Measurements from ENCODE around the gene OTUD5.

The OTUD5 gene

DNA sequence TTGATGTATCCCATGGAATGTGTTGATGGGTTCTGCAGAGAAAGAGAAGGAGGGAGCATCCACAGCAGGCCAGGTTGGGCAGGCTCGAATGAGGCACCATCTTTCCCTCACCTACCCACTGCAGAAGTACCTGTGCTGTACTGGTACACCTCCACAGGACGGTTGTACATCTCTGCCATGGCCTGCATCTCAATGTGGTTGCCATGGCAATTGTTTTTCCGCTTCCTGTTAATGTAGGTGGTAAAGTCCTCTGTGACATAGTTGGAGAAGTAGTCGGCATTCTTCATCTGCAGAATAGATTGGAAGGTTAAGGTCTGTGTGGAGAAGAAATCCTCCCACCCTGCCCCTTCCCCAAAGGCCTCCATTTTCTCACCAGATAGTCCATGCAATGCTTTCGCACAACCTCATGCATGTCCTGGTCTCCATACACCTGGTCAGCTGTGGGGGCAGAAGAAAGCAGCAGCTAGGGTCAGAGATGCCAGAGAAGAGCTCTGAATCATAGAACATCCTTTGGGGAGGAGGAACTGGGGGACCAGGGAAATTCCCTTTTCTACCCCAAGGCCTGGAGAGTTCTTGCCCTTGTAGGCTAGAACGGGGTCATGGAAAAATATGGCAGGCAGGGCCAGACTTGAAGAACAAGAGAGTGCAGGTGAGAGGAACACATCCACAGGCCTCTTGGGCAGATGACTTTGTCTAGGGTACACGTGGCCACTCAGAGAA, 22.7 kb downstream of the OTUD5 start:
- DNase-seq = no peak
- H3K4me1 Mint-ChIP-seq = peaks cover 22% of the 10 kb centered on the region
- TF ChIP-seq, protein P1, sequence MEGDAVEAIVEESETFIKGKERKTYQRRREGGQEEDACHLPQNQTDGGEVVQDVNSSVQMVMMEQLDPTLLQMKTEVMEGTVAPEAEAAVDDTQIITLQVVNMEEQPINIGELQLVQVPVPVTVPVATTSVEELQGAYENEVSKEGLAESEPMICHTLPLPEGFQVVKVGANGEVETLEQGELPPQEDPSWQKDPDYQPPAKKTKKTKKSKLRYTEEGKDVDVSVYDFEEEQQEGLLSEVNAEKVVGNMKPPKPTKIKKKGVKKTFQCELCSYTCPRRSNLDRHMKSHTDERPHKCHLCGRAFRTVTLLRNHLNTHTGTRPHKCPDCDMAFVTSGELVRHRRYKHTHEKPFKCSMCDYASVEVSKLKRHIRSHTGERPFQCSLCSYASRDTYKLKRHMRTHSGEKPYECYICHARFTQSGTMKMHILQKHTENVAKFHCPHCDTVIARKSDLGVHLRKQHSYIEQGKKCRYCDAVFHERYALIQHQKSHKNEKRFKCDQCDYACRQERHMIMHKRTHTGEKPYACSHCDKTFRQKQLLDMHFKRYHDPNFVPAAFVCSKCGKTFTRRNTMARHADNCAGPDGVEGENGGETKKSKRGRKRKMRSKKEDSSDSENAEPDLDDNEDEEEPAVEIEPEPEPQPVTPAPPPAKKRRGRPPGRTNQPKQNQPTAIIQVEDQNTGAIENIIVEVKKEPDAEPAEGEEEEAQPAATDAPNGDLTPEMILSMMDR (IDR thresholded peaks at IDR 0.05) = no peak

DNA sequence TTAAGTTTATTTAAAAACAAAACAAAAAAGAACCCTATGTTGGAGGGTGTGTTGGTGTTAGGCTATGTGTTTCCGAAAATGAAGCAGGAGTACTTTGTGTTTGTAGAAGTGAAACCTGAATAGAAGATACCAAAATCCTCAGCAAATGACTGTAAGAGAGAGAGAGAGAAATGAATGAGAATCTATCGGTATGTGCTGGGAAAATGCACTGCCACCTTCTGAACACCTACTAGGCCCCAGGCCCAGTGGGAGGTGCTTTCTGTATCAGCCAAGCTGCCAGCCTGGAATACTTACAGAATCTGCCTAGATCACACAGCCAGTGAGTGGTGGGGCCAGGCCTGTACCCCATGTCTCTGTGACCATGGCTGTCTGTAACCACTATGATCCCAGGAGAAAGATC, 23.6 kb downstream of the OTUD5 start:
- no peak overlapping the region for H3K4me3 Mint-ChIP-seq
- H3K27me3 Mint-ChIP-seq (ENCODE audit: low read depth, poor library complexity) = no peaks in the 10 kb centered on the region
- no peak overlapping the region for H3K27ac Mint-ChIP-seq
- H3K36me3 Mint-ChIP-seq (ENCODE audit: low read depth) = peaks cover 55% of the 10 kb centered on the region
- DNase-seq = no peak
- TF ChIP-seq, protein P1 (IDR thresholded peaks at IDR 0.05) = no peak
- H3K4me1 Mint-ChIP-seq = peaks cover 15% of the 10 kb centered on the region
- peaks cover 30% of the 10 kb centered on the region for H3K9me3 Mint-ChIP-seq

More for the DNA sequence above, 22.7 kb downstream of the OTUD5 start:
- H3K4me3 Mint-ChIP-seq = no peak overlapping the region
- peaks cover 38% of the 10 kb centered on the region for H3K9me3 Mint-ChIP-seq
- H3K36me3 Mint-ChIP-seq (ENCODE audit: low read depth) = peaks cover 62% of the 10 kb centered on the region
- H3K27me3 Mint-ChIP-seq (ENCODE audit: low read depth, poor library complexity) = no peaks in the 10 kb centered on the region
- H3K27ac Mint-ChIP-seq = no peak overlapping the region

DNA sequence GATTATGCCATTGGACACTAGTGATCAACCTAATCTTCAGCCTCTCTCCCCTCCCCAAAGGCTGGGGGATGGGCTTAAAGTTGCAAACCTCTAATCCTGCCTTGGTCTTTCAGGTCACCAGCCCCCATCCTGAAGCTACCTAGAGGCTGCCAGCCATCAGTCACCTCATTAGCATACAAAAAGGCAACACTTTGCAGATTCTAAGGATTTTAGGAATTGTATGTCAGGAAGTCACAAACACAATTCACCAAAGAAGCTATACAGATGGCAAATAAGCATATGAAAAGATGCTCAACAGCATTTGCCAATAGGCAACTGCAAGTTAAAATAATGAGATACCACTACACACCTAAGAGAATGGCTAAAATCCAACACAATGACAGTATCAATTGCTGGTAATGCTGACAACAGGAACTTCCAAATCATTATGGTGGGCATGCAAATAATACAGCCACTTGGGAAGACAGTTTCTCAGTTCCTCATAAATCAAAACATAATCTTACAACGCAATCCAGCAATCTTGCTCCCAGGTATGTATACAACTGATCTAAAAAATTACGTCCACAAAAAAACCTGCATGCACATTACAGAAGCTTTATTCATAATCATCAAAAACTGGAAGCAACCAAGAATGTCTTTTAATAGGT, 29.5 kb downstream of the OTUD5 start:
- no peak overlapping the region for H3K27ac Mint-ChIP-seq
- peaks cover 55% of the 10 kb centered on the region for H3K36me3 Mint-ChIP-seq (ENCODE audit: low read depth)
- no peak overlapping the region for H3K4me3 Mint-ChIP-seq
- H3K9me3 Mint-ChIP-seq = peaks cover 34% of the 10 kb centered on the region
- TF ChIP-seq, protein P1 (IDR thresholded peaks at IDR 0.05) = no peak
- no peaks in the 10 kb centered on the region for H3K27me3 Mint-ChIP-seq (ENCODE audit: low read depth, poor library complexity)
- no peak for DNase-seq
- H3K4me1 Mint-ChIP-seq = peaks cover 7% of the 10 kb centered on the region

DNA sequence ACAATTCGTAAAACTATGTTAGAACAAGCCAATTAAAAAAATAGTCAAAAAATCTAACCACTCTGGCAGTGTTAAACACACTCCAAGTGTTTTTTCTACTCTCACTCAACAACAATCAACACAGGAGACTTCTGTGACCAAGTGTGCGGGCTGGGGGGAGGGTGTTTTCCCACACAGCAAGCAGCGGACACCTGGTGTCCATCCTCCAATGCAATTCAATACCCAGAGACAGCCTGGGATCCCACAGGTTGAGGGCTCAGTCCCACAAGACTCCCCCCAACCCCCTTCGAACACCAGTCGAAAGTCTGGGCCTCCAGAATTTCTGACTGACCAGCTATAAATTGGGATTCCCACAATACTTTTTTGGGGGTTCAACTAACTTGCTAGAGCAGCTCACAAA, 30.3 kb downstream of the OTUD5 start:
- TF ChIP-seq, protein P1 (IDR thresholded peaks at IDR 0.05) = no peak
- no peak for DNase-seq
- Mint-ChIP-seq H3K36me3 (ENCODE audit: low read depth) (peaks cover 52% of the 10 kb centered on the region), H3K27ac (no peak overlapping the region), H3K4me1 (peaks cover 7% of the 10 kb centered on the region), H3K4me3 (no peak overlapping the region), H3K9me3 (peaks cover 33% of the 10 kb centered on the region), H3K27me3 (ENCODE audit: low read depth, poor library complexity) (no peaks in the 10 kb centered on the region)

DNA sequence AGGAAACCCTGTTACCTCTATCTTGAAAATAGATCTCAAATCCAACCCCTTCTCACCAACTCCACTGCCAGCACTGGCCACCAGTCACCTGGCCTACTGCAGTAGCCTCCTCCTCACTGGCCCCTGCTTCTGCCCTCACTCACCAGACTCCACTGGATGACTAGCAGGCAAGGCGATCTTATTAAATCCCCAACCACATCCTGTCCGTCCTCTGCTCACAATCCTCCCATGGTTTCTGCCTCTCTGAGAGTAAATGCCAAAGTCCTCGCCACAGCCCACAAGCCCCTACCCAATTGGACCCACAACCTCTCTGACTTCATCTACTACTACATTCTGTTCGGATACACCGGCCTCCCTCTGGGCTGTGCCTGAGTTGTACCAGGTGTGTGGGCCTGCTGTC, 33.1 kb downstream of the OTUD5 start:
- Mint-ChIP-seq H3K27me3 (ENCODE audit: low read depth, poor library complexity) (peaks cover 3% of the 10 kb centered on the region), H3K36me3 (ENCODE audit: low read depth) (peaks cover 37% of the 10 kb centered on the region), H3K27ac (no peak overlapping the region), H3K4me1 (peaks cover 22% of the 10 kb centered on the region), H3K4me3 (no peak overlapping the region), H3K9me3 (peaks cover 38% of the 10 kb centered on the region)
- DNase-seq = no peak
- TF ChIP-seq, protein P1 (IDR thresholded peaks at IDR 0.05) = no peak
